IMR-90 (cell line): ENCODE results near the gene TMEM239. TPM values are rescaled to one million over a fixed set of nuclear protein-coding genes. Genes with fewer than 3 reads are reported as not detected.

Source experiments
- ATAC-seq: fragments of 200-7000 bp; cut with Tn5 transposase; 2 replicates; pipeline ENCODE4 v1.9.1; 2020; ENCODE audit warnings: low read depth, mild to moderate bottlenecking, moderate library complexity
- BruUV-seq: library from RNA; stranded (reverse); fragments of 400-500 nt; replicated peaks from 2 replicates; lab custom pipeline; 2021; lab: Mats Ljungman, UMichigan
- CTCF ChIA-PET: fragments of 300-600 bp; formaldehyde crosslinking; extraction: SDS; loops from one replicate; lab custom pipeline; 2021; ENCODE audit warnings: antibody characterized with exemption; lab: Yijun Ruan, JAX
- POLR2A ChIA-PET: fragments of 300-600 bp; sonication (Branson Sonifier 250); formaldehyde crosslinking; loops from one replicate; lab custom pipeline; 2022; ENCODE audit warnings: antibody characterized with exemption; ENCODE audit not compliant: unreplicated experiment; lab: Charles Lee
- DNase-seq: peaks from one replicate; pipeline ENCODE4 v3.0.0; 2013
- H2AFZ ChIP-seq: replicated peaks from 2 replicates; pipeline ENCODE3; 2013; ENCODE audit warnings: low read length, mild to moderate bottlenecking; ENCODE audit not compliant: poor library complexity
- H2AK5ac ChIP-seq: 2 replicates; pipeline ENCODE4 v1.6.1; 2013; ENCODE audit warnings: low read depth, low read length, inconsistent platforms
- H2AK9ac ChIP-seq: replicated peaks from 2 replicates; pipeline ENCODE3; 2013; ENCODE audit warnings: mild to moderate bottlenecking, low read depth, low read length, moderate library complexity; ENCODE audit not compliant: poor library complexity
- H2BK120ac ChIP-seq: 2 replicates; pipeline ENCODE4 v1.6.1; 2013; ENCODE audit warnings: low read depth, low read length, inconsistent platforms
- H2BK15ac ChIP-seq: 3 replicates; pipeline ENCODE4 v1.6.1; 2013; ENCODE audit warnings: low read depth, low read length, inconsistent platforms
- H2BK20ac ChIP-seq: 2 replicates; pipeline ENCODE4 v1.6.1; 2013; ENCODE audit warnings: low read depth, mild to moderate bottlenecking, inconsistent platforms, low read length, moderate library complexity
- H2BK5ac ChIP-seq: 2 replicates; pipeline ENCODE4 v1.6.1; 2013; ENCODE audit warnings: mild to moderate bottlenecking, low read depth, low read length, inconsistent platforms; ENCODE audit not compliant: poor library complexity, severe bottlenecking
- H3K14ac ChIP-seq: replicated peaks from 2 replicates; pipeline ENCODE4 v1.6.1; 2013; ENCODE audit warnings: low read depth, low read length, inconsistent platforms
- H3K18ac ChIP-seq: 2 replicates; pipeline ENCODE4 v1.6.1; 2013; ENCODE audit warnings: low read depth, low read length, control low read depth
- H3K23ac ChIP-seq: 2 replicates; pipeline ENCODE4 v1.6.1; 2013; ENCODE audit warnings: low read depth, low read length, inconsistent platforms
- H3K27ac ChIP-seq: 2 replicates; pipeline ENCODE4 v1.5.1; 2013; ENCODE audit warnings: mild to moderate bottlenecking, control low read depth, low read length; ENCODE audit not compliant: insufficient read depth
- H3K27me3 ChIP-seq: 2 replicates; pipeline ENCODE4 v1.6.1; 2013; ENCODE audit warnings: low read length; ENCODE audit not compliant: control insufficient read depth, insufficient read depth
- H3K36me3 ChIP-seq: 2 replicates; pipeline ENCODE4 v1.6.1; 2013; ENCODE audit warnings: low read length, mixed read lengths; ENCODE audit not compliant: control insufficient read depth, insufficient read depth
- H3K4ac ChIP-seq: 2 replicates; pipeline ENCODE4 v1.6.1; 2013; ENCODE audit warnings: low read depth, low read length, inconsistent platforms
- H3K4me1 ChIP-seq: 2 replicates; pipeline ENCODE4 v1.6.1; 2013; ENCODE audit warnings: low read length, mixed read lengths; ENCODE audit not compliant: control insufficient read depth, insufficient read depth
- H3K4me2 ChIP-seq: 2 replicates; pipeline ENCODE4 v1.6.1; 2013; ENCODE audit warnings: low read depth, mild to moderate bottlenecking, control low read depth, low read length, moderate library complexity
- H3K4me3 ChIP-seq: 2 replicates; pipeline ENCODE4 v1.5.1; 2013; ENCODE audit warnings: low read depth, mild to moderate bottlenecking, control low read depth, low read length, moderate library complexity; ENCODE audit not compliant: insufficient read depth
- H3K56ac ChIP-seq: 2 replicates; pipeline ENCODE4 v1.6.1; 2013; ENCODE audit warnings: low read length, inconsistent platforms; ENCODE audit not compliant: insufficient read depth; ENCODE audit errors: extremely low read depth
- H3K79me1 ChIP-seq, 2 experiments: 2 replicates each; pipeline ENCODE4 v1.6.1; 2013; ENCODE audit warnings: low read length in 2 of 2, inconsistent platforms in 1 of 2, low read depth in 1 of 2
- H3K9ac ChIP-seq: 2 replicates; pipeline ENCODE4 v1.6.1; 2013; ENCODE audit warnings: low read depth, low read length, control low read depth
- H3K9me1 ChIP-seq: 2 replicates; pipeline ENCODE4 v1.6.1; 2013; ENCODE audit warnings: low read length, inconsistent platforms; ENCODE audit not compliant: insufficient read depth
- H3K9me3 ChIP-seq: 2 replicates; pipeline ENCODE4 v1.6.1; 2013; ENCODE audit warnings: low read length; ENCODE audit not compliant: control insufficient read depth, insufficient read depth
- H4K20me1 ChIP-seq: 2 replicates; pipeline ENCODE4 v1.6.1; 2013; ENCODE audit warnings: low read length, inconsistent platforms; ENCODE audit not compliant: insufficient read depth
- H4K5ac ChIP-seq: 2 replicates; pipeline ENCODE4 v1.6.1; 2013; ENCODE audit warnings: mild to moderate bottlenecking, low read depth, low read length, control low read depth
- H4K8ac ChIP-seq, 2 experiments: 2 replicates each; pipeline ENCODE4 v1.6.1; 2013; ENCODE audit warnings: low read depth in 2 of 2, low read length in 2 of 2, control low read depth in 1 of 2, inconsistent platforms in 1 of 2
- H4K91ac ChIP-seq: 2 replicates; pipeline ENCODE4 v1.6.1; 2013; ENCODE audit warnings: low read depth, low read length, inconsistent platforms; ENCODE audit not compliant: insufficient read depth
- ELK1 ChIP-seq: fragments of 150-350 bp; IDR thresholded peaks from 2 replicates; pipeline ENCODE4 v1.6.1; 2016; ENCODE audit warnings: low read depth, mild to moderate bottlenecking, low read length, moderate library complexity, borderline replicate concordance
- MXI1 ChIP-seq: IDR thresholded peaks from 2 replicates; pipeline ENCODE4 v1.6.1; 2012; ENCODE audit warnings: low read depth, mild to moderate bottlenecking, low read length, moderate library complexity, borderline replicate concordance
- NFE2L2 ChIP-seq: fragments of 150-350 bp; IDR thresholded peaks from 2 replicates; pipeline ENCODE4 v1.6.1; 2016; ENCODE audit warnings: low read depth, mild to moderate bottlenecking, low read length
- SMC3 ChIP-seq: fragments of 150-350 bp; IDR thresholded peaks from 2 replicates; pipeline ENCODE4 v1.6.1; 2016; ENCODE audit warnings: low read depth, mild to moderate bottlenecking, antibody characterized with exemption, low read length, moderate library complexity
- WGBS, 2 experiments: methylation state at CpG; one replicate each; pipeline versions ENCODE4 v1.1.5 to v1.1.7; 2013; ENCODE audit warnings: missing lambda C conversion rate in 2 of 2; ENCODE audit not compliant: insufficient read length in 1 of 2; ENCODE audit errors: extremely low coverage in 2 of 2; 5-methylcytosine and 5-hydroxymethylcytosine counted together
- dilution Hi-C: fragments of 300-500 bp; cut with HindIII; formaldehyde crosslinking; loops from one replicate; pipeline ENCODE4 v1.14.3; 2018; ENCODE audit warnings: low sequenced_read_pairs; ENCODE audit not compliant: unreplicated experiment
- in situ Hi-C: fragments of 300-500 bp; cut with MboI; formaldehyde crosslinking; loops from 3 replicates; pipeline ENCODE4 v1.14.3; 2019; ENCODE audit warnings: low sequenced_read_pairs, inconsistent platforms, mixed read lengths
- intact Hi-C: fragments of 100-400 bp; cut with micrococcal nuclease; formaldehyde crosslinking; loops from 2 replicates; pipeline ENCODE4 v1.10.0; 2022
- polyA plus RNA-seq, 3 experiments: library from polyadenylated mRNA; depleted of rRNA; stranded (reverse); fragments of >200 nt; gene quantifications; 2 replicates each; pipeline ENCODE4 v1.2.3, GENCODE V29; 2012; ENCODE audit warnings: low replicate concordance in 1 of 3
- total RNA-seq: library from RNA; depleted of rRNA; stranded (reverse); fragments of >200 nt; gene quantifications from 2 replicates; pipeline ENCODE4 v1.2.3, GENCODE V29; 2012

The TMEM239 gene
- total and polyA plus RNA-seq, 2 of the 4 experiments (the other 2 are of a cell fraction), result 0.32 TPM; not detected in 1

- intact Hi-C loops (no loop called here), in situ Hi-C loops (no loop called here), dilution Hi-C loops (no loop called here)
- H3K4me1 ChIP-seq, result no peaks in the 10 kb centered on the region; the same call in 1 of the 2 replicates
- 0 out of 2 replicates have a peak, but pooled peaks cover 7% of the 10 kb centered on the region for H3K9me3 ChIP-seq
- no peak overlapping the region for H3K4me3 ChIP-seq
- no peak overlapping the region for H3K4me2 ChIP-seq
- DNase-seq (no peak), ATAC-seq (no peak)
- H3K9ac ChIP-seq, result no peak overlapping the region
- ChIA-PET CTCF (no interaction called here), POLR2A (interaction anchor here (0.5 kb wide), 1 partner anchor 374 kb away, joined by 4 read pairs; no protein-coding TSS in a partner anchor)
- no peak overlapping the region for H4K5ac ChIP-seq
- no TSS peak for BruUV-seq
- WGBS, 2 experiments, result 93% methylated on average over 8 of the region's 19 CpGs; no CpG with 5 or more reads in 1 of the 2 experiments
- no peak overlapping the region for H2AK9ac ChIP-seq
- H3K4ac ChIP-seq, result no peak overlapping the region
- no peaks in the 10 kb centered on the region for H4K20me1 ChIP-seq
- no peak overlapping the region for H4K8ac ChIP-seq
- H3K27ac ChIP-seq, result no peak overlapping the region
- H2BK5ac ChIP-seq, result no peak overlapping the region
- H2BK20ac ChIP-seq, result no peak overlapping the region
- H2BK15ac ChIP-seq, result no peak overlapping the region
- H3K56ac ChIP-seq, result no peak overlapping the region
- H3K27me3 ChIP-seq, result peaks cover 41% of the 10 kb centered on the region
- no peak overlapping the region for H4K91ac ChIP-seq
- H3K14ac ChIP-seq, result no peak overlapping the region
- H3K9me1 ChIP-seq, result no peaks in the 10 kb centered on the region
- H2AK5ac ChIP-seq, result no peak overlapping the region
- TF ChIP-seq ELK1, result no peak
- no peak for TF ChIP-seq MXI1
- no peak for TF ChIP-seq NFE2L2
- no peak for TF ChIP-seq SMC3
- no peak overlapping the region for H3K18ac ChIP-seq
- no peaks in the 10 kb centered on the region for H3K79me1 ChIP-seq
- H3K23ac ChIP-seq, result no peak overlapping the region
- no peak overlapping the region for H2AFZ ChIP-seq
- no peaks in the 10 kb centered on the region; the same call in 1 of the 2 replicates for H3K36me3 ChIP-seq
- no peak overlapping the region for H2BK120ac ChIP-seq
Observed at GRCh38 chr20:2798095-2798805, 17.9 kb upstream of the TMEM239 start.
